Panc1 (cell line): Measurements from ENCODE around the gene MAML3.

ENCODE experiments used
- CTCF ChIP-seq: fragments of 450-650 bp; IDR thresholded peaks from 2 replicates; pipeline ENCODE4 v1.5.1; 2017; ENCODE audit warnings: mild to moderate bottlenecking
- POLR2AphosphoS5 ChIP-seq: IDR thresholded peaks from 2 replicates; pipeline ENCODE4 v1.6.1; 2012; ENCODE audit warnings: mild to moderate bottlenecking, low read depth, low read length, moderate library complexity
- REST ChIP-seq, 2 experiments: IDR thresholded peaks; 2 replicates each; pipeline ENCODE4 v1.6.1; 2011 to 2012; ENCODE audit warnings: low read depth in 2 of 2, control low read depth in 1 of 2, low read length in 1 of 2, mild to moderate bottlenecking in 1 of 2, moderate library complexity in 1 of 2; ENCODE audit not compliant: insufficient read depth in 1 of 2

GRCh38 chr4:139808808-139809756, 344.9 kb downstream of the MAML3 start:
- TF ChIP-seq CTCF (no peak), POLR2AphosphoS5 (no peak), REST (IDR thresholded peaks at IDR 0.05; ENCODE audit: insufficient read depth in 1 of 2, low read depth in 2 of 2, low read length in 1 of 2) (no peak)
